ENCODE measurements around the gene DOCK9. TPM values are rescaled to one million over a fixed set of nuclear protein-coding genes. Genes with fewer than 3 reads are reported as not detected.

The DOCK9 gene
- total RNA-seq, 1 donor = 44.5 TPM

- no peak overlapping the region for H3K4me2 ChIP-seq (ENCODE audit: insufficient read depth, low read length)
- DNase-seq (ENCODE audit: insufficient read length, low spot score, missing footprints) = no peak
- TF ChIP-seq, protein P1, sequence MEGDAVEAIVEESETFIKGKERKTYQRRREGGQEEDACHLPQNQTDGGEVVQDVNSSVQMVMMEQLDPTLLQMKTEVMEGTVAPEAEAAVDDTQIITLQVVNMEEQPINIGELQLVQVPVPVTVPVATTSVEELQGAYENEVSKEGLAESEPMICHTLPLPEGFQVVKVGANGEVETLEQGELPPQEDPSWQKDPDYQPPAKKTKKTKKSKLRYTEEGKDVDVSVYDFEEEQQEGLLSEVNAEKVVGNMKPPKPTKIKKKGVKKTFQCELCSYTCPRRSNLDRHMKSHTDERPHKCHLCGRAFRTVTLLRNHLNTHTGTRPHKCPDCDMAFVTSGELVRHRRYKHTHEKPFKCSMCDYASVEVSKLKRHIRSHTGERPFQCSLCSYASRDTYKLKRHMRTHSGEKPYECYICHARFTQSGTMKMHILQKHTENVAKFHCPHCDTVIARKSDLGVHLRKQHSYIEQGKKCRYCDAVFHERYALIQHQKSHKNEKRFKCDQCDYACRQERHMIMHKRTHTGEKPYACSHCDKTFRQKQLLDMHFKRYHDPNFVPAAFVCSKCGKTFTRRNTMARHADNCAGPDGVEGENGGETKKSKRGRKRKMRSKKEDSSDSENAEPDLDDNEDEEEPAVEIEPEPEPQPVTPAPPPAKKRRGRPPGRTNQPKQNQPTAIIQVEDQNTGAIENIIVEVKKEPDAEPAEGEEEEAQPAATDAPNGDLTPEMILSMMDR (IDR thresholded peaks at IDR 0.05; ENCODE audit: extremely low read depth, low read depth, low read length) = no peak
- H3K4me1 ChIP-seq (ENCODE audit: insufficient read depth, low read length) = no peaks in the 10 kb centered on the region
- H3K36me3 ChIP-seq (ENCODE audit: insufficient read depth, low read length) = no peaks in the 10 kb centered on the region
- no peaks in the 10 kb centered on the region for H3K79me2 ChIP-seq (ENCODE audit: insufficient read depth, low read length)
- H3K27me3 ChIP-seq (ENCODE audit: insufficient read depth, low read length) = no peaks in the 10 kb centered on the region
- H3K9me3 ChIP-seq (ENCODE audit: low read depth, low read length) = peaks cover 2% of the 10 kb centered on the region
- no peak overlapping the region for H2AFZ ChIP-seq (ENCODE audit: low read length)
- no peaks in the 10 kb centered on the region for H4K20me1 ChIP-seq (ENCODE audit: insufficient read depth, low read length)
- no peak overlapping the region for H3K27ac ChIP-seq (ENCODE audit: low read depth, low read length)
- no peak overlapping the region for H3K4me3 ChIP-seq (ENCODE audit: insufficient read depth, low read length)
Observed at GRCh38 chr13:98877936-98878335, 99.9 kb downstream of the DOCK9 start.

- H3K27me3 ChIP-seq (ENCODE audit: insufficient read depth, low read length) = no peaks in the 10 kb centered on the region
- H2AFZ ChIP-seq (ENCODE audit: low read length) = no peak overlapping the region
- no peak overlapping the region for H3K4me3 ChIP-seq (ENCODE audit: insufficient read depth, low read length)
- H3K79me2 ChIP-seq (ENCODE audit: insufficient read depth, low read length) = no peaks in the 10 kb centered on the region
- no peak overlapping the region for H3K4me2 ChIP-seq (ENCODE audit: insufficient read depth, low read length)
- no peaks in the 10 kb centered on the region for H3K4me1 ChIP-seq (ENCODE audit: insufficient read depth, low read length)
- TF ChIP-seq, protein P1 (IDR thresholded peaks at IDR 0.05; ENCODE audit: extremely low read depth, low read depth, low read length) = no peak
- no peak overlapping the region for H3K27ac ChIP-seq (ENCODE audit: low read depth, low read length)
- DNase-seq (ENCODE audit: insufficient read length, low spot score, missing footprints) = no peak
- H3K9me3 ChIP-seq (ENCODE audit: low read depth, low read length) = peaks cover 2% of the 10 kb centered on the region
- H3K36me3 ChIP-seq (ENCODE audit: insufficient read depth, low read length) = no peaks in the 10 kb centered on the region
- H4K20me1 ChIP-seq (ENCODE audit: insufficient read depth, low read length) = no peaks in the 10 kb centered on the region
Observed at GRCh38 chr13:98877466-98877865, 100.4 kb downstream of the DOCK9 start.

DNA sequence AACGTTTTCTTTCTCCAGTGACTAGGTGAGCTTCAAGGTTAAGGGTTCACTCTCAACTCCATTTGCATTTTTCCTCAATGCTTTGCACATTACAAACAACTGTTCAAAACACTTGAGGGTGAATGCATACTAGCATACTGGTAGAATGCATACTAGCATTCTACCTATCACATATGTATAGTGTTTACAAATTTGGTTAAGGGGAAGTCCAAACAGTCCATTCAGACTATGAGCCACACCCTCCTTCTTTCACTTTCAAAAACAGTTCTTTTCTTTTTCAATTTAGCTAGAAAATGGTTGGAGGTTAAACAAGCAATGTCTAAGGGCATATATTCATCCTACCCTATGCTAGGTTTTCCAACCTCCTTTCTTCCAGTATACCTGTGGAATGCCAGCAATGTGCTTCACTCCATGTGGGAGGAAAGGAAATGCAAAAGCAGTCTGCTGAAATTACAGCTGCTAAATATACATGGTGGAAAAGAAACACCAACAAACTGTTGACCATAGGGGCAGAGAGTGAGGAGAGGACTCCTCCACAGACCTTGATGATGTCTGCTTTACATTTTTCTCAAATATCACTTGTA, 102.6 kb downstream of the DOCK9 start:
- Histone ChIP-seq H3K4me3 (ENCODE audit: insufficient read depth, low read length) (no peak overlapping the region), H3K4me1 (ENCODE audit: insufficient read depth, low read length) (no peaks in the 10 kb centered on the region), H3K9me3 (ENCODE audit: low read depth, low read length) (peaks cover 2% of the 10 kb centered on the region), H4K20me1 (ENCODE audit: insufficient read depth, low read length) (no peaks in the 10 kb centered on the region), H3K36me3 (ENCODE audit: insufficient read depth, low read length) (no peaks in the 10 kb centered on the region), H3K4me2 (ENCODE audit: insufficient read depth, low read length) (no peak overlapping the region), H3K27me3 (ENCODE audit: insufficient read depth, low read length) (no peaks in the 10 kb centered on the region), H3K27ac (ENCODE audit: low read depth, low read length) (no peak overlapping the region), H3K79me2 (ENCODE audit: insufficient read depth, low read length) (no peaks in the 10 kb centered on the region), H2AFZ (ENCODE audit: low read length) (no peak overlapping the region)
- no peak for DNase-seq (ENCODE audit: insufficient read length, low spot score, missing footprints)
- TF ChIP-seq, protein P1 (IDR thresholded peaks at IDR 0.05; ENCODE audit: extremely low read depth, low read depth, low read length) = no peak

GRCh38 chr13:98874029-98874397, 103.9 kb downstream of the DOCK9 start:
- Histone ChIP-seq H3K4me3 (ENCODE audit: insufficient read depth, low read length) (no peak overlapping the region), H2AFZ (ENCODE audit: low read length) (no peak overlapping the region), H3K4me2 (ENCODE audit: insufficient read depth, low read length) (no peak overlapping the region), H3K79me2 (ENCODE audit: insufficient read depth, low read length) (no peaks in the 10 kb centered on the region), H3K9me3 (ENCODE audit: low read depth, low read length) (peaks cover 2% of the 10 kb centered on the region), H3K36me3 (ENCODE audit: insufficient read depth, low read length) (no peaks in the 10 kb centered on the region), H3K27me3 (ENCODE audit: insufficient read depth, low read length) (no peaks in the 10 kb centered on the region), H3K4me1 (ENCODE audit: insufficient read depth, low read length) (no peaks in the 10 kb centered on the region), H3K27ac (ENCODE audit: low read depth, low read length) (no peak overlapping the region), H4K20me1 (ENCODE audit: insufficient read depth, low read length) (no peaks in the 10 kb centered on the region)
- TF ChIP-seq, protein P1 (IDR thresholded peaks at IDR 0.05; ENCODE audit: extremely low read depth, low read depth, low read length) = no peak
- no peak for DNase-seq (ENCODE audit: insufficient read length, low spot score, missing footprints)

All from osteoblast (primary cell).